Activated naive CD4-positive, alpha-beta T cell treated with anti-CD3 and anti-CD28 coated beads for 36 hours (primary cell): ENCODE results near the gene KCNJ18. TPM values are rescaled to one million over a fixed set of nuclear protein-coding genes. Genes with fewer than 3 reads are reported as not detected.
"Not testable (repeated sequence)": the region's sequence is repeated elsewhere in the genome, so short reads cannot be mapped to it uniquely, and the experiment has no call there.

Source experiments
- CTCF ChIA-PET: fragments of 350-600 bp; sonication (Branson Sonifier 250); formaldehyde crosslinking; loops from one replicate; lab custom pipeline; 2021; ENCODE audit warnings: antibody characterized with exemption; lab: Charles Lee
- DNase-seq: peaks from one replicate; pipeline ENCODE4 v3.0.0-alpha.2; 2020
- H3K27ac Mint-ChIP-seq: one replicate; pipeline ENCODE4 v1.8.0; 2021; ENCODE audit warnings: mild to moderate bottlenecking, mixed read lengths
- H3K27me3 Mint-ChIP-seq: one replicate; pipeline ENCODE4 v1.8.0; 2021; ENCODE audit warnings: low read depth, mixed read lengths
- H3K36me3 Mint-ChIP-seq: one replicate; pipeline ENCODE4 v1.8.0; 2021; ENCODE audit warnings: low read depth, mixed read lengths
- H3K4me1 Mint-ChIP-seq: one replicate; pipeline ENCODE4 v1.8.0; 2021; ENCODE audit warnings: low read depth, mixed read lengths
- H3K4me3 Mint-ChIP-seq: one replicate; pipeline ENCODE4 v1.8.0; 2021; ENCODE audit warnings: mild to moderate bottlenecking, moderate library complexity, mixed read lengths
- H3K9me3 Mint-ChIP-seq: one replicate; pipeline ENCODE4 v1.8.0; 2021; ENCODE audit warnings: mixed read lengths
- intact Hi-C: fragments of 100-400 bp; cut with micrococcal nuclease; formaldehyde crosslinking; loops from one replicate; pipeline ENCODE4 v1.15.1; 2023
- total RNA-seq, 2 experiments: library from RNA; stranded (reverse); gene quantifications; one replicate each; pipeline ENCODE4 v1.2.3, GENCODE V29; 2021

Gene KCNJ18
- total RNA-seq, 2 experiments from 2014 or later, result not detected

DNA sequence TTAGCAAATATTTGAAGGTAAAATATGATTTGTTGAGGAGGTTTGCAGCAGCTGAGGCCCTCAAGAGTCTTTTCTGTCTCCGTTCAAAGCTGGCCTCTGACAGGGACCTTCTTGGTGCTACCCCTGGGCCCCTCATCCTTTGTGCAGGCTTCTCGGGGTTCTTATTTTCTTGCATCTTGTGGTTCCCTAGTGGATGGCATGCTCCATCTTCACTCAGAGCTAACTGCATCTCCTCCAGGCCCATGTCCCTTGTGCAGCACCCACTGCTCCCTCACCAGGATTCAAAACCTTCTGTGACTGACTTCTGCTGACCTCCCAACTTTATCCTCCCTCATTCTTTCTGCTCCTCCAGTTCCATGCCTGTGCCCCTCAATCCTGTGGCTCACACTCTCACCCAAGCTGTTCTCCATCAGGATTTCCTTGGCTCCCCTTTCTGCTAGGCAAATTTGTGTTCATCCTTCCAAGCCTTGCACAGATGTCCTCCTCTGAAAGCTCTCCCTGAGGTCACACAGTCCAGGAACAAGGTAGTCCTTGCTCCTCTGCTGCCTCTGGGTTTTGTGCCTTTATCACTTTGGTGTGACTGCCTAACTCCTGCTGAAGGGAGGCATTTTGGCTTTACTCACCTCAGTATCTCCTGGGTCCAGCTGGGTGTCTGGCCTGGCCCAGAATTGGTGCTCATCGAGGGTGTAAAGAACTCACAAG is 25.5 kb upstream of the KCNJ18 start:
- intact Hi-C loops, CTCF ChIA-PET, H3K27ac Mint-ChIP-seq, H3K4me1 Mint-ChIP-seq, DNase-seq, H3K9me3 Mint-ChIP-seq, H3K27me3 Mint-ChIP-seq, H3K36me3 Mint-ChIP-seq, H3K4me3 Mint-ChIP-seq: not testable (repeated sequence)

DNA sequence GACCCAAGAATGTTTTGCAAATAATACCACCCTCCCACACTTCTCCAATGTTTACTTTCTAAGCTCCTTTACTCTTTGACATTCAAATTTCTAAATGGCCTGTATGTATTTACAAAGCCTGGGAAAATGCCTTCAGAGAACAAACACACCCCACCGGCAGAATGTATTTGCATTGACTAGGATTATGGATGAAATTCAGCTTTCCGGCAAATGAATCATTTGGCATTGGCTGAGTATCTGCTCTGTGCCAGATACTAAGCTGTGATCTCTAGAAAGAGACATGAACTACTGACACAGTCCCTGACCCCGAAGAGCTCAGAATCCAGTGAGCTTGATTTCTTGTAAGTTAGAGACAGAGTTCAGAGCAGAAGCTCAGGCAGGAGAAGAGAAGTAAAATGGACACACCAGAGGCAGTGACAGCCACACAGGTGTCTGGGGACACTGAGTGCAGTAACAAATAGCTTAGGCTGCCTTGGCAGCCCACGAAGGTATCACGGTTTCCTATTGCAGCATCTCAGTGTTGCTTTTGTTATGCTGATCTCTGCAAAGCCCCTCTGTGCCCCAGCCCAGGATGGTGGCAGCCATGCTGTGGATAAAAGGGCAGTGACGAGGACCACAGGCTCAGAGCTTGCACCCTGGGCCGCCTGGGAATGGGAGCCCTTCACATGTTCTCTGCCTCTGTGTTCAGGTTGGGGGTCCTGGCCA is 24.8 kb upstream of the KCNJ18 start:
- H3K27ac Mint-ChIP-seq, DNase-seq, CTCF ChIA-PET, H3K4me3 Mint-ChIP-seq, intact Hi-C loops, H3K9me3 Mint-ChIP-seq, H3K27me3 Mint-ChIP-seq, H3K36me3 Mint-ChIP-seq, H3K4me1 Mint-ChIP-seq: not testable (repeated sequence)

DNA sequence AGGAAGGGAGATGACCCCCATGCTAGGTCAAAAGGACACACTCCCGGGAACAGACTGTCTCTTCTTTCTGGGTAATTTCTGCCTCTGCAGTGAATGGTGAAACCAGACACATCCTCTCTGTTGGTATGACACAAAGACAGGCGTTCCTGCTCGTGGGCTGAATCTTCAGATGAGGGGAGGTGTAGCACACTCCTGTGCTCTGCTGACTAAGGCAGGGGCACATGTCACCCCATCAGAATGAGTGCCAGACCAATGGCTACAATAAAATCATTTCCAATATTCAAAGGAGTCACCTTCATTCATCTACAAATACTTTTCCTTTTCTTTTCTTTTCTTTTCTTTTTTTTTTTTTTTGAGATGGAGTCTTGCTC is 24.2 kb upstream of the KCNJ18 start:
- CTCF ChIA-PET, H3K36me3 Mint-ChIP-seq, H3K27ac Mint-ChIP-seq, DNase-seq, H3K27me3 Mint-ChIP-seq, intact Hi-C loops, H3K9me3 Mint-ChIP-seq, H3K4me3 Mint-ChIP-seq, H3K4me1 Mint-ChIP-seq: not testable (repeated sequence)

DNA sequence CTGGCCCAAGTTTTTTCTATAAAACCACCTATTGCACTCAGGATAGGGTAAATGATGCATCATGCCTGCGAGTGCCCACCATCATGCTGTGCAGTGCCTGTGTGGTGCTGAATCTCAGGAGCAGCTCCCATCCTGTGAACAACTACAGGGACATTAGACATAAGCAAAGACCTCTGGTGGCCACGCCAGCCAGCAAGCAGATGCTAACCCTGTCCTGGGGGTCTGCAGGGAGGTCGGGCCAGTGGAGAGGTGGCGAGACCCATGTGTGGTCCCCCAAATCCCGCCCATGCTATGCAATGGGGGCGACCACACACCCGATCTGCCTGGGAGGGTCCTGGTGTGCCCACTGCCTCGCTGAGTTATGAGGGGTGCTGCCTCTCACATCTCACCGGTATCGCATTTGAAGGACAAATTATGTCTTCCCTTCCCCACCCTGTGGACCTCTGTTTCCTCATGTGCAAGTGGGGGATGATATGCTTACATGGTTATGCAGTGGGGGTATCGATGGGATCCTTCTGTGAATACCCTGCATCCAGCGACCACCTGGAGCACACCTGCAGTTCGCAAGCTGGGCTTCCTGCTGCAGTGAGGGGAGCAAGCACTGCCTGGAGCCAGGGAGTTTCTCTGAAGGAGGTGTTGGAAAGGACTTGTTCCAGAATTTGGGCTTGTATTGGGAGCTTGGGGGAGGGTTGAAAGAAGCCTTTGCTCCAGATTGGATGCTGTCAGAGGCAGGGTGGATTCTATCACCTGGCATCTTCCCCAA is 23.4 kb upstream of the KCNJ18 start:
- H3K9me3 Mint-ChIP-seq, H3K27me3 Mint-ChIP-seq, intact Hi-C loops, H3K4me1 Mint-ChIP-seq, H3K4me3 Mint-ChIP-seq, H3K36me3 Mint-ChIP-seq, CTCF ChIA-PET, H3K27ac Mint-ChIP-seq, DNase-seq: not testable (repeated sequence)

DNA sequence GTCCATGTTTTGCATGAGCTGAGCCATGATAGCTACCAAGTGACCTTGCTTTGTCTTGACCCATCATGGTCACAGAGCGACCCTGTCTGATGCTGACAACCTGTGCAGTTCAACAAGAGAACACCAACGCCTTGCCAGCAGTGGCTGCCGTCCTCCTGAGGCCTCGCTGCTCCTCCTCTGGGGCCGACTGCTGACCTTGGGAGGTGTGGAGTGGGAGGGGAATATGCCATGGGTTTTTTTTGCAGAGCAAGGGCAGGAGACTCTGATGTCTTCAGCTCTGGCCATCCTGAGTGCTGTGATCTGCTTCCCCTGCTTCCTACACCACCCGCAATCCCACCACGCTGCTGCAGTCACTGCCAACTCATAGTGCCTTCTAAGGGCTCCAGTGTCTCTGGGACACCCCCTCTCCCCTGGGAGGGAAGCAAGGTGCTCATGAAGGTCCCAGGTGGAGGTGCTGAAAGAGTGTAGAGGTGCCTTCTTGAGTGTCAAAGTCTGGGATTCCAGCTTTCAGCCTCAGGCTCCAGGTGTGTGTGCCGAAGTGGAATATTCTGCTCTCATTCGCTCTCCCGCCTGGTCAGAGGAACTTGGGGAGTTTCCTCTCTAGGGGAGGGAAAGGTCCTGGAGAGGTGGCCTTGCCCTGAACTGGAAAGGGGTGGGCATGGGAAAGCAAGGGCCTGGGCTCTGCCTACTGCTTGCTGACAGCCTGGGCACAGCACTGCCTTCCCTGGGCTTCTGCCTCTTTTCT is 22.5 kb upstream of the KCNJ18 start:
- H3K9me3 Mint-ChIP-seq, H3K27ac Mint-ChIP-seq, H3K4me1 Mint-ChIP-seq, DNase-seq, H3K36me3 Mint-ChIP-seq, CTCF ChIA-PET, H3K4me3 Mint-ChIP-seq, intact Hi-C loops, H3K27me3 Mint-ChIP-seq: not testable (repeated sequence)

DNA sequence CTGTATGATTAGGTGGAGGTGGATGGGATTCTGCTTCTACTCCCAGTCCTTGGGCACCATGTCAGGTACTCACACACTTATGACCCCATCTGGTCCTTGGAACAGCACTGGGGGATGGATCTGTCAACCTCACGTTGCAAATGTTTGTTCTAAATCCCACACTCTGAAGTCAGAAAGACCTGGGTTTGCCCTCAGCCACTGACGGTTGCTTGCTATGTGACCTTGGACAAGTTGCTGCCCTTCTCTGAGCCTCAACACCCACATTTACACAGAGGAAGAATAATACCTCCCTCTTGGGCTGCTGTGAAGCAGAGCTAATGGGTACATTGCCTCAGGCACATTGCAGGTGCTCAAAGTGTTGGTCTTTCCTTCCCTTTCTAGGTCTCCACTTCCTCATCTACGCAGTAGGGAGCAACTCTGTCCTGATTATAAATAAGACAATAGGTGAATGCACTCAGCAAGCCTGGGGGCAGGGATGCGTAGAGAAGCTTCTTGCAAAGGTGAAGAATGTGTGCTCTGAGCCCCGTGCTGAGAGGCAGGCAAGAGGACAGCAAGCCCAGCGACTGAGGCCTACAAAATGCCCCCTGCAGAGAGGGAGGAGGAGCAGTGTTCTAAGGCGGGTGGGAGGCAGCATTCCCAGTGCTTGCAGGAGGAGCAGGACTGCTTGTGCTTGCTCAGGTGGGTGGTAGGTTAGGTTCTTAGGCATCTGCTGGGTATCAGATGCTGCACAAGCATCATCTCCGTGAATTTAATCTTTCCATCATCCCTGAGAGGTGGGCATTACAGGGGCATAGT is 21.8 kb upstream of the KCNJ18 start:
- H3K4me1 Mint-ChIP-seq, DNase-seq, H3K27ac Mint-ChIP-seq, CTCF ChIA-PET, intact Hi-C loops, H3K36me3 Mint-ChIP-seq, H3K9me3 Mint-ChIP-seq, H3K27me3 Mint-ChIP-seq, H3K4me3 Mint-ChIP-seq: not testable (repeated sequence)

DNA sequence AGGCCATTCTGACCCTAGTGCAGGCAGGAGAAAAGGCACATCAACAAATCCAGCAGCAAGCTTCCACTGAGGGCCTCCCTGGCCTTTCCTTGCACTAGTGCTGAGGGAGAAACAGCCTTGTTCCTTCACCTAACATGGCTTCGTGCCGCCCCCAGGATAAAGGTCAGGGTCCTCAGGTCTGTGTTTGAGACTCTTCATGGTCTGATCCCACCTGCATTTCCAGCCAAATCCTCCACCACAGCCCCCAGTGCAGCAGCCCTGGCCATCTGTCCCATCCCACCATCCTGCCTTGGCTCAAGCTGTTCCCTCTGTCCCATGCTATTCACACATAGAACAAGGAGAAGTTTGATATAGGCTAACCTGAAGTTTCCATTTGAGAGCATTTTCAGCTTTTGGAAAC is 20.9 kb upstream of the KCNJ18 start:
- H3K4me1 Mint-ChIP-seq, intact Hi-C loops, DNase-seq, H3K4me3 Mint-ChIP-seq, H3K27me3 Mint-ChIP-seq, CTCF ChIA-PET, H3K27ac Mint-ChIP-seq, H3K9me3 Mint-ChIP-seq, H3K36me3 Mint-ChIP-seq: not testable (repeated sequence)

DNA sequence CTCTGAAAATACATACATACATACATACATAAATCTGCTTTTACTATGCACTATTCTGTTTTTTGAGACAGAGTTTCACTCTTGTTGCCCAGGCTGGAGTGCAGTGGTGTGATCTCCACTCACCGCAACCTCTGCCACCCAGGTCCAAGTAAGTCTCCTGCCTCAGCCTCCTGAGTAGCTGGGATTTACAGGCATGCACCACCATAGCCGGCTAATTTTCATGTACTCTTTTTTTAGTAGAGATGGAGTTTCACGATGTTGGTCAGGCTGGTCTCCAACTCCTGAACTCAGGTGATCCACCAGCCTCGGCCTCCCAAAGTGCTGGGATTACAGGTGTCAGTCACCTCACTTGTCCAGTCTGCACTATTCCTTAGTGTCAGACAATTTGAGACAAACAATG is 20.5 kb upstream of the KCNJ18 start:
- H3K4me3 Mint-ChIP-seq, DNase-seq, H3K9me3 Mint-ChIP-seq, H3K27me3 Mint-ChIP-seq, CTCF ChIA-PET, H3K36me3 Mint-ChIP-seq, H3K27ac Mint-ChIP-seq, intact Hi-C loops, H3K4me1 Mint-ChIP-seq: not testable (repeated sequence)

DNA sequence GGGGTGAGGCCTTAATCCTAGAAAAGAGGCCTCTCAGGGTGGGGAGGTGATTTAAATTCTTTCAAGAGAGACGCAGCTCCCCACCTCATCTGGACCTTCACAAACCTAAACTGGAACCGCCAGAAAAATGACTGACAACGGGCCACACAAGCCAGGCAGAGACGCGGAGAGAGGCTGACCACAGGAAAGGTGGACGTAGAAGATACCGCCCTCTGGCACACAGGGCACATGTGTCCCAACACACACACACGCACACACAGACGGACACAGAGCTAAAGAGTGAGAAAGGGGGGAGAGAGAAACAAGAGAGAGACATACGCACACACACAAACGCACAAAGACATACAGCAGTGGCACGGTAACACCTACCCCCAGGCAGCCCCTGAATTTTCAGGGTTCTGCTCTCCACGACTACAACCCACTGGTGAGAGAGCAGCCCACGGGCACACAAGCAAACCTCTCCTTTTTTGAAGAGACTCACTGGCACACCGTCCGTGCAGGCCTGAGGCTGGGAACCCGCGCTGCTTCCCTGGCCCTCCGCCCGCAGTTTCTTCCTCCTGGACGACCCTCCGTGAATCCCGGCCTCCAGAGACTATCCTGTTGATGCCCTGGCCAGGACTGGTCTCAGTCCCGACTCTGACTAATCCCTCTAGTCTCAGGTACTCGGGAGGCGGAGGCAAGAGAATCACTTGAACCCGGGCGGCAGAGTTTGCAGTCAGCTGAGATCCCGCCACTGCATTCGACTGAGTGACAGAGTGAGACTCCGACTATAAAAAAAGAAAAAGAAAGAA is 18.7 kb upstream of the KCNJ18 start:
- H3K4me3 Mint-ChIP-seq, H3K4me1 Mint-ChIP-seq, CTCF ChIA-PET, H3K36me3 Mint-ChIP-seq, DNase-seq, H3K9me3 Mint-ChIP-seq, intact Hi-C loops, H3K27ac Mint-ChIP-seq, H3K27me3 Mint-ChIP-seq: not testable (repeated sequence)

DNA sequence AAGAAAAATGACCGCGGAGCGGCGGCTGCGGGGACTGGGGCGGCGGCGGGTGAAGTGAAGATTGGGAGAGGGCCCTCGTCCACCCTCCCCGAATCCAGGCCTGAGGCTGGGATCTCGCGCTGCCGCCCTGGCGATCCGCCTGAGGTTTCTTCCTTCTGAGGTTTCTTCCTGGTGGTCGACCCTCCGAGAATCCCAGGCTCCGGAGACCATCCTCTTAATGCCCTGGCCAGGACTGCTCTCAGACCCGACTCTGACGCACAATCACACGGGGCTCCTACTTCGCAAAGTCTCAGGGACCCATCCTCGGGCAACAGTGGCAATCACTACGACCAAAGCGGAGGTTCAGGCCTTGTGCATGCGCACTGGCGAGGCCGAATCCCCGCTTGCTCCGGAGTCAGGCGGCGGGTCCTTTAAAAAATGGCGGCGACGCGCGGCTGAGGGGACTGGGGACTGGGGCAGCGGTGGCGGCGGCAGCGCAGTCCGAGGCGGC is 18.0 kb upstream of the KCNJ18 start:
- H3K4me3 Mint-ChIP-seq, result no peak overlapping the region
- CTCF ChIA-PET, result no interaction called here
- H3K27ac Mint-ChIP-seq, result no peak overlapping the region
- DNase-seq, result no peak
- peaks cover 7% of the 10 kb centered on the region for H3K9me3 Mint-ChIP-seq
- no peaks in the 10 kb centered on the region for H3K36me3 Mint-ChIP-seq
- intact Hi-C loops, result no loop called here
- H3K4me1 Mint-ChIP-seq, result no peaks in the 10 kb centered on the region
- H3K27me3 Mint-ChIP-seq, result no peaks in the 10 kb centered on the region
